ENCODE data around the gene DLL3.
A peak's percentile ranks its signal among the peaks of the same experiment; 100 is the strongest.

GRCh38 chr19:39532233-39533002 is 33.7 kb downstream of the DLL3 start, which contains the start of gene EID2B:
- TF ChIP-seq CTCF (IDR thresholded peaks at IDR 0.05): peak; percentile 93 to 99 (median 96)
- TF ChIP-seq POLR2A (IDR thresholded peaks at IDR 0.05): peak; percentile 40
